Heart left ventricle (tissue), 16 donors: ENCODE data around the gene MMP12. TPM values are rescaled to one million over a fixed set of nuclear protein-coding genes. Genes with fewer than 3 reads are reported as not detected.

ENCODE experiments used
- ATAC-seq, 4 donors: fragments of 200-7000 bp; cut with Tn5 transposase; one replicate each; pipeline ENCODE4 v1.9.1; 2020 to 2022; ENCODE audit warnings: moderate library complexity in 4 of 4, mild to moderate bottlenecking in 3 of 4, moderate number of reproducible peaks in 1 of 4
- DNase-seq, 5 donors: peaks; one replicate each; pipeline ENCODE4 v3.0.0-alpha.2; 2020
- H3K27ac ChIP-seq, 12 donors: fragments of 200-600 bp; sonication (generic) in 4 of 12; one replicate each; pipeline versions ENCODE4 v1.5.0 to v1.8.0; 2016 to 2022; ENCODE audit warnings: mild to moderate bottlenecking in 2 of 12
- H3K27me3 ChIP-seq, 9 donors: fragments of 200-600 bp; sonication (generic) in 2 of 9; one replicate each; pipeline versions ENCODE4 v1.5.1 to v1.8.0; 2016 to 2022; ENCODE audit warnings: mild to moderate bottlenecking in 3 of 9
- H3K36me3 ChIP-seq, 9 donors: fragments of 200-600 bp; sonication (generic) in 2 of 9; one replicate each; pipeline versions ENCODE4 v1.5.0 to v1.8.0; 2018 to 2022; ENCODE audit warnings: mild to moderate bottlenecking in 2 of 9
- H3K4me1 ChIP-seq, 12 donors: fragments of 200-600 bp; sonication (generic) in 4 of 12; one replicate each; pipeline versions ENCODE4 v1.5.0 to v1.8.0; 2016 to 2022; ENCODE audit warnings: mild to moderate bottlenecking in 3 of 12
- H3K4me3 ChIP-seq, 12 donors: fragments of 200-600 bp; sonication (generic) in 4 of 12; one replicate each; pipeline versions ENCODE4 v1.5.0 to v1.8.0; 2017 to 2022; ENCODE audit warnings: mild to moderate bottlenecking in 9 of 12, moderate library complexity in 4 of 12
- H3K9me3 ChIP-seq, 12 donors: fragments of 200-600 bp; sonication (generic) in 4 of 12; one replicate each; pipeline versions ENCODE4 v1.5.0 to v1.8.0; 2016 to 2022; ENCODE audit warnings: mild to moderate bottlenecking in 1 of 12
- POLR2A ChIP-seq, 2 donors: fragments of 450-650 bp; IDR thresholded peaks; one replicate each; pipeline ENCODE4 v1.6.1; 2017; ENCODE audit warnings: antibody characterized with exemption in 2 of 2, mild to moderate bottlenecking in 2 of 2, moderate library complexity in 2 of 2
- WGBS, 4 donors: extraction: QIAGEN DNeasy Blood & Tissue Kit in 2 of 4; methylation state at CpG; one replicate each; pipeline versions ENCODE4 v1.1.5 to v1.1.7; 2013 to 2018; 5-methylcytosine and 5-hydroxymethylcytosine counted together
- intact Hi-C, 10 donors: fragments of 100-400 bp; cut with DNase I; formaldehyde crosslinking; loops; one replicate each; pipeline versions ENCODE4 v1.11.1 to v1.14.2; 2022
- long read RNA-seq, 3 donors: library from polyadenylated mRNA; unstranded; transcript quantifications; one replicate each; pipeline ENCODE4 v2.0.0, GENCODE V29; 2020 to 2021
- polyA plus RNA-seq, 2 donors: library from polyadenylated mRNA; stranded (reverse); fragments of 200-250 nt; gene quantifications; one replicate each; pipeline ENCODE4 v1.2.3, GENCODE V29; 2013
- total RNA-seq, 9 donors: library from RNA; depleted of rRNA in 2 of 9; stranded (reverse); fragments of >200 nt in 2 of 9; fragmentation: NEBNext Ultra II Directional in 3 of 9; extraction: Animal tissue kit (Norgen Biotek cat#: 25700) in 3 of 9; gene quantifications; one replicate each; pipeline versions ENCODE4 v1.1.0 to v1.2.4, GENCODE V29; 2016 to 2023
- TF ChIP-seq, protein P1 (sequence below), 12 donors: fragments of 200-600 bp; sonication (generic) in 4 of 12; IDR thresholded peaks; one replicate each; pipeline versions ENCODE4 v1.5.0 to v1.8.0; 2018 to 2022; ENCODE audit warnings: antibody characterized with exemption in 12 of 12, mild to moderate bottlenecking in 5 of 12
- donor health status: ischemic (EF 13 %, LVEDD 7.1; RV severe dilation, severe dysfunction).
- donor health status: healthy with polysubstance abuse.
- donor health status: DM: no; HTN: yes; CAD: no.
- donor health status: DM: no; HTN: no; CAD: no.
- donor health status: ischemic (EF 25% LVEDD 6.9; RV normal size, moderate dysfunction).
- donor health status: ischemic (EF 25% LVEDD 5.7; RV mildly dilated, moderate dysfunction).
- donor health status: healthy.
- donor health status: DM: yes; HTN: yes; CAD: no.
- donor health status: ischemic (EF 35%, LVEDD 5.7; RV mildly dilated, moderate dysfunction).
- donor health status: nonischemic (EF 11% LVEDD 7.7; RV severe dilation, severe dysfunction).
- donor health status: DM: yes; HTN: yes; CAD: no.
- donor health status: PGD.
- donor health status: ischemic (EF 29% LVEDD 5.4; RV normal size, mild dysfunction).
- donor health status: nonischemic (EF 23%, LVEDD 6.1; RV moderate dilation, normal function).

Gene MMP12
- total RNA-seq (under 1 TPM in 2 of 9 donors, not detected in 7; 0.16 to 0.21 TPM), polyA plus RNA-seq (not detected)
- long read RNA-seq, donor 1 = 0 reads
- long read RNA-seq, donor 2 = 0 reads
- long read RNA-seq, donor 3 = 0 reads

DNA sequence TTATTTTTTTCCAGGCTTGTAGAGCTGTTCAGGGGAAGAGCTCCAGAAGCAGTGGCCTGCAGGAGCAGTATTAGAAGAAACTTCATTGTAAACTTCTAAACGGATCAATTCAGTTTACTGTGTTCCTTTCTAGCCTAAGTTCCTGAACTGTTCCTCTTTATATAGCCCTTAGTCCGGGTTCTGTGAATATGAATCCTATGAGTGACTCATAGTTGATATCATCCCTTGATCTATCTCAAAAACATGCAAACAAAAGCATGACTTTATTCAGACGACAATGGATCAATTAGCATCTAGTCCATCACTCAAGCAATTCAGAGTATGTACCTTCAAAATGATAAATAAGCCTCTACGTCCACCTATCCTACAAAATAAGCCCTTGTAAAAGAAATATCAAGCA is at the start of gene MMP12:
MMP12 (minus strand) TSS at position 131 of the 400 bp plus-strand sequence; CDS start at position 86, 45 bp downstream.
- peaks cover 0 to 2% (median 0%) of the 10 kb centered on the region in 12 donors for H3K4me1 ChIP-seq
- TF ChIP-seq, protein P1, sequence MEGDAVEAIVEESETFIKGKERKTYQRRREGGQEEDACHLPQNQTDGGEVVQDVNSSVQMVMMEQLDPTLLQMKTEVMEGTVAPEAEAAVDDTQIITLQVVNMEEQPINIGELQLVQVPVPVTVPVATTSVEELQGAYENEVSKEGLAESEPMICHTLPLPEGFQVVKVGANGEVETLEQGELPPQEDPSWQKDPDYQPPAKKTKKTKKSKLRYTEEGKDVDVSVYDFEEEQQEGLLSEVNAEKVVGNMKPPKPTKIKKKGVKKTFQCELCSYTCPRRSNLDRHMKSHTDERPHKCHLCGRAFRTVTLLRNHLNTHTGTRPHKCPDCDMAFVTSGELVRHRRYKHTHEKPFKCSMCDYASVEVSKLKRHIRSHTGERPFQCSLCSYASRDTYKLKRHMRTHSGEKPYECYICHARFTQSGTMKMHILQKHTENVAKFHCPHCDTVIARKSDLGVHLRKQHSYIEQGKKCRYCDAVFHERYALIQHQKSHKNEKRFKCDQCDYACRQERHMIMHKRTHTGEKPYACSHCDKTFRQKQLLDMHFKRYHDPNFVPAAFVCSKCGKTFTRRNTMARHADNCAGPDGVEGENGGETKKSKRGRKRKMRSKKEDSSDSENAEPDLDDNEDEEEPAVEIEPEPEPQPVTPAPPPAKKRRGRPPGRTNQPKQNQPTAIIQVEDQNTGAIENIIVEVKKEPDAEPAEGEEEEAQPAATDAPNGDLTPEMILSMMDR (IDR thresholded peaks at IDR 0.05) = no peak
- TF ChIP-seq POLR2A (IDR thresholded peaks at IDR 0.05) = no peak
- intact Hi-C loops = no loop called here
- H3K27me3 ChIP-seq = no peaks in the 10 kb centered on the region
- no peaks in the 10 kb centered on the region for H3K9me3 ChIP-seq
- no peak within 1 kb of the TSS for H3K27ac ChIP-seq
- no peaks in the 10 kb centered on the region for H3K36me3 ChIP-seq
- DNase-seq = no peak
- 80 to 83% (median 81%) methylated on average over 4 of the region's 4 CpGs for WGBS, 4 donors
- no peak within 1 kb of the TSS for H3K4me3 ChIP-seq
- no peak for ATAC-seq

DNA sequence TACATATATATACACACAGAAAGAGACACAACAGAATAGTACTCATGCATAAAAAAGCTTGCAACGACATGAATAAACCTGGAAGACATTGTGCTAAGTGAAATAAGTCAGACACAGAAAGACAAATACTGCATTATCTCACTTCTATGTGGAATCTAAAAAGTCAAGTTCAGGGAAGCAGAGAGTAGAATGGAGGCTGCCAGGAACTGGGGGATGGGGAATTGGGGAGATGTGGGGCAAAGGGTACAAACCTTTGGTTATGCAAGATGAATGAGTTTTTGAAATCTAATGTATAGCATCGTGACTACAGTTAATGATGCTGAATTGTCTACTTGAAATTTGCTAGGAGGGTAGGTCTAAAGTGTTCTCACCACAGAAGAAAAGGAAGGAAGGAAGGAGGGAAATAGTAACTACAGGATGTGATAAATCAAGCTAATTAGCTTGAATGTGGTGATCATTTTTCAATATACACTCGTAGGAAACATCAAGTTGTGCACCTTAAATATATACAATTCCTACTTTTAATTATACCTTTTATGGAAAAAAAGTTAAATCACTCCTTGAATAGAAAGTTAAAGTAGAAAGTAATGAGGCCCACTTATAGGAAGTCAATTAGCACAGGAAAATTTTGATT is 46.9 kb upstream of the MMP12 start:
- Histone ChIP-seq H3K27ac (no peak overlapping the region), H3K36me3 (no peaks in the 10 kb centered on the region), H3K9me3 (no peaks in the 10 kb centered on the region), H3K4me3 (no peak overlapping the region), H3K27me3 (peaks cover 0 to 24% (median 0%) of the 10 kb centered on the region in 9 donors), H3K4me1 (peaks cover 0 to 6% (median 0%) of the 10 kb centered on the region in 12 donors)
- TF ChIP-seq POLR2A (IDR thresholded peaks at IDR 0.05) = no peak
- DNase-seq = no peak
- ATAC-seq = no peak
- WGBS, 4 donors = 51 to 60% (median 57%) methylated on average over 3 of the region's 3 CpGs
- intact Hi-C loops = no loop called here

DNA sequence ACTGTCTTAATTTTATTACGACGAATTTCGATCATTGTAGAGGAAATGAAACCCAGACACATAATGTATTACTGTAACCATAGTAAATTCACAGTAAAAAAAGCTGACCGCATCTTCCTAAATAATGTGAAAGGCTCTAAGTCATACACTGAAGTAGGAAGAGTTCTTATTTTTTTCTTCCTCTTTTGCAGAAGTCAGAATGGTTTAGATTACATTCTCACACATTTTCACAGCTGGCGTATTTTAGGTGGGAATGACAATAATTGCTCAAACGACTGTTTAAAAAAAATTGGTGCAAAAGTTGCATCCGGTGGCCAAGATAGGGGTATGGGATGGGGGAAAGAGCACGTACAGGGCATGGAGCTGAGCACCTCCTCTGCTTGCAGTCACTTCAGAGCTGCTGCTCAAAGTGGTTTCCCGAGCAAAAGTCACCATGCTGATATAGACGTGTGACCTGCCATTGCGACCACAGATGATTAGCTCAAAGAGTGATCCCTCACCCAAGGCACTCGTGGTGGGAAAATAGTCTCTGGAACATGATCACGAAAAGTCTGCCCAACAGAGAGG is 45.4 kb upstream of the MMP12 start:
- DNase-seq (no peak), ATAC-seq (peak in 2 of 4 donors; percentile 24 to 60)
- 71 to 82% (median 79%) methylated on average over 13 of the region's 13 CpGs for WGBS, 4 donors
- Histone ChIP-seq H3K9me3 (no peaks in the 10 kb centered on the region), H3K36me3 (no peaks in the 10 kb centered on the region), H3K4me1 (peaks cover 0 to 6% (median 0%) of the 10 kb centered on the region in 12 donors), H3K27ac (no peak overlapping the region), H3K4me3 (no peak overlapping the region), H3K27me3 (peaks cover 0 to 18% (median 0%) of the 10 kb centered on the region in 9 donors)
- TF ChIP-seq POLR2A (IDR thresholded peaks at IDR 0.05) = no peak
- TF ChIP-seq, protein P1 (IDR thresholded peaks at IDR 0.05) = no peak
- intact Hi-C loops = no loop called here

DNA sequence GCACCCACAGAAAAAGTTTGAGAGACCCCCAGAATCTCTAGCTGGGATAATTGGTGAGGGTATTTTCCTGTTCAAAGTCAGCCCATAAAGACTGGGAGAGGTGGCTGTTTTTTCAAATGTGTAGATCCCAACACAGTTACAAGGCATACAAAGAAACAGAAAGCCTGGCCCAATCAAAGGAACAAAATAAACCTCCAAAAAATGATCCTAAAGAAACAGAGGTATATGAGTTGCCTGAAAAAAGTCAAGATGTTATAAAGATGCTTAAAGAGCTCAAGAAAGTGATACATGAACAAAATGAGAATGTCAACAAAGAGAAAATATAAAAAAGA is 40.2 kb upstream of the MMP12 start:
- TF ChIP-seq, protein P1 (IDR thresholded peaks at IDR 0.05) = peak in 1 of 12 donors; percentile 3
- TF ChIP-seq POLR2A (IDR thresholded peaks at IDR 0.05) = no peak
- no peak for ATAC-seq
- Histone ChIP-seq H3K27ac (peak overlapping the region in 1 of 12 donors; percentile 51), H3K9me3 (no peaks in the 10 kb centered on the region), H3K27me3 (peaks cover 0 to 18% (median 0%) of the 10 kb centered on the region in 9 donors), H3K36me3 (no peaks in the 10 kb centered on the region), H3K4me3 (no peak overlapping the region), H3K4me1 (no peaks in the 10 kb centered on the region)
- intact Hi-C loops = no loop called here
- no peak for DNase-seq
